ENCODE measurements around the gene ACYP2.
"Not testable (repeated sequence)": the region's sequence is repeated elsewhere in the genome, so short reads cannot be mapped to it uniquely, and the experiment has no call there.

ACYP2 gene

DNA sequence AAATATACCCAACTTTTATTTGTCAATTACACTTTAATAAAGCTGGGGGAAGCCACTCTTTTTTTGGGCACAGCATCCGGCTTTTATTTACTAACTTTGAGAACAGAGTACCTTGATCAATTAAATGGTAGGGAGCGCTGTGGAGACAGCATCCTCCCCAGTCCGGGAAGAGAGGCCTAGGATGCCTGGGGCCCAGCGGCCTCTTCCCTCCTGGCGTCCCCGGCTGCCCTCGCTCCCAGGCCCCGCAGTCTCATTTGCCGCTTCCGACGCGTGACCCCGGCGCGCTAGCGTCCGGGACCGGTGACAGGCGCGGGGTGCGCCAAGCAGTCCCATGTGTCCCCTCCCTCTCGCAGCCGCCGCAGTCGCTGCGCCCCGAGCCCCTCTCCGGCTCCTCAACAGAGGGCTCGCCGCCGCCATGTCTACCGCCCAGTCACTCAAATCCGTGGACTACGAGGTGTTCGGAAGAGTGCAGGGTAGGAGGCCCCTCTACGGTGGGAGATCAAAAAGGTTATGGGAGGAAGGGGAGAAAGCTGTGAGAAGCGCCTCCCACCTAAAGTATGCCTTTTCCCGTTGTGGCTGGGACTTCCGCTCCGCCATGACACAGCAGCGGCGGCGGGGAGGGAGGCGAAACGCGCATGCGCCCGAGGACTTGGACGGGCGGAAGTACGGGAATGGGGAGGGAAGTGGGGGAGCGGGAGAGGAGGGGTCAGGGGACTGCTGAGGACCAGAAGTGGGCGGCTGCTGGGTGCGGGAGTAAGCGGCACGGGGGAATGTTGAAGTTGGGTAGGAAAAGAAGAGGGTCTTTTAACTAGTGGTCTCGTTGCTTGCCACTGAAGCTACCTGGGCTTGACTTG, at the start of gene ACYP2:
Gene ACYP2 (plus strand): TSS at position 332 of the 854 bp plus-strand sequence.
- peak; percentile 86 for DNase-seq (ENCODE audit: low read depth)
- peak within 1 kb of the TSS; percentile 77 for H3K4me3 ChIP-seq (ENCODE audit: low read depth, low read length)

- no peak for DNase-seq (ENCODE audit: low read depth)
- H3K4me3 ChIP-seq (ENCODE audit: low read depth, low read length): no peak overlapping the region
These were observed 49.5 kb upstream of the ACYP2 start for GRCh38 chr2:54065891-54066290.

DNA sequence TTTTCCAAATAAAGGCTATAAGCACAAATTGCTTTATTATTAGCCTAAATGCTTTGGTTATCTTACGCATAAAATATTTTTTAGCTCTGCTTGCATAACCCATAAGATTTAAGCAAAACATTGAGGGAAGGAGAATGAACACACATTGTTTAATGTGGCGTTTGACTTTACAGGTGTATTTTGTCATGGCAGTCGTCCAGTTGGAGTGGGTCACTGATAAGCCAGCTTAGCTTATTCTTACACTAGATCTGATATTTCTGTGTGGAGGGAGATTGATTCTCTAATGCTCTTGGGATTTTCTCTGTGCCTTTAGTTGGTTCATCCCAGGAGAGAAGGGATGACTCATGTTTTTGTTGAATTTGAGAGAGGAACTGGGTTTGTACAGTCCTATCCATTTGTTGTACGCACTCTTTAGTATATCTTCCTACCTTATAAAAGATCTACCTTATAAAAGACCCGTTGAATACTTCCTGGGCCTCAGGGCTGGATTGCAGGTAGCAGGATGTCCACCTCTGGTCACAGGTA, 47.5 kb upstream of the ACYP2 start:
- H3K4me3 ChIP-seq (ENCODE audit: low read depth, low read length): no peak overlapping the region
- DNase-seq (ENCODE audit: low read depth): no peak

DNA sequence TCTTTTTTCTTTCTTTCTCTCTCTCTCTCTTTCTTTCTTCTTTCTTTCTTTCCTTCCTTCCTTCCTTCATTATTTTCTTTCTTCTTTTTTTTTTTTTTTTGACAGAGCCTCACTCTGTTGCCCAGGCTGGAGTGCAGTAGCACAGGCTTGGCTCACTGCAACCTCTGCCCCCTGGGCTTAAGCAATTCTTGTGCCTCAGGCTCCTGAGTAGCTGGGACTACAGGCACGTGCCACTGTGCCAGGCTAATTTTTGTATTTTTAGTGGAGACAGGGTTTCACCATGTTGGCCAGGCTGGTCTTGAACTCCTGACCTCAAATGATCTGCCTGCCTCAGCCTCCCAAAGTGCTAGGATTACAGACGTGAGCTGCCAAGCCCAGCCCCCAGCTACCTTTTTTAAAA, 42.9 kb upstream of the ACYP2 start:
- H3K4me3 ChIP-seq (ENCODE audit: low read depth, low read length); DNase-seq (ENCODE audit: low read depth): not testable (repeated sequence)

DNA sequence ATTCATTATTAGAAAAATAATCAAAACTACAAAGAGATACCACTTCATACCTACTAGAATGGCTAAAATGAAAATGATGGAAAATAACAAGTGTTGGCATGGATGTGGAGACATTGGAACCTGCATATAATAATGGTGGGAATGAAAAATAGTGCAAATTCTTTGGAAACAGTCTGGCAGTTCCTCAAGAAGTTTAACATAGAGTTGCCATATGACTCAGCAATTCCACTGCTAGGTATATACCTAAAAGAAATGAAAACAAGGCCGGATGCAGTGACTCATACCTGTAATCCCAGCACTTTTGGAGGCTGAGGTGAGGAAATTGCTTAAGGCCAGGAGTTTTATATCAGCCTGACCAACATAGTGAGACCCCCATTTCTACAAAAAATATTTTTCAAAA, 41.6 kb upstream of the ACYP2 start:
- no peak overlapping the region for H3K4me3 ChIP-seq (ENCODE audit: low read depth, low read length)
- DNase-seq (ENCODE audit: low read depth): no peak

- no peak overlapping the region for H3K4me3 ChIP-seq (ENCODE audit: low read depth, low read length)
- no peak for DNase-seq (ENCODE audit: low read depth)
These were observed 40.6 kb upstream of the ACYP2 start for GRCh38 chr2:54074606-54075341.

- no peak overlapping the region for H3K4me3 ChIP-seq (ENCODE audit: low read depth, low read length)
- DNase-seq (ENCODE audit: low read depth): no peak
These were observed 38.8 kb upstream of the ACYP2 start for GRCh38 chr2:54076586-54076985.

DNA sequence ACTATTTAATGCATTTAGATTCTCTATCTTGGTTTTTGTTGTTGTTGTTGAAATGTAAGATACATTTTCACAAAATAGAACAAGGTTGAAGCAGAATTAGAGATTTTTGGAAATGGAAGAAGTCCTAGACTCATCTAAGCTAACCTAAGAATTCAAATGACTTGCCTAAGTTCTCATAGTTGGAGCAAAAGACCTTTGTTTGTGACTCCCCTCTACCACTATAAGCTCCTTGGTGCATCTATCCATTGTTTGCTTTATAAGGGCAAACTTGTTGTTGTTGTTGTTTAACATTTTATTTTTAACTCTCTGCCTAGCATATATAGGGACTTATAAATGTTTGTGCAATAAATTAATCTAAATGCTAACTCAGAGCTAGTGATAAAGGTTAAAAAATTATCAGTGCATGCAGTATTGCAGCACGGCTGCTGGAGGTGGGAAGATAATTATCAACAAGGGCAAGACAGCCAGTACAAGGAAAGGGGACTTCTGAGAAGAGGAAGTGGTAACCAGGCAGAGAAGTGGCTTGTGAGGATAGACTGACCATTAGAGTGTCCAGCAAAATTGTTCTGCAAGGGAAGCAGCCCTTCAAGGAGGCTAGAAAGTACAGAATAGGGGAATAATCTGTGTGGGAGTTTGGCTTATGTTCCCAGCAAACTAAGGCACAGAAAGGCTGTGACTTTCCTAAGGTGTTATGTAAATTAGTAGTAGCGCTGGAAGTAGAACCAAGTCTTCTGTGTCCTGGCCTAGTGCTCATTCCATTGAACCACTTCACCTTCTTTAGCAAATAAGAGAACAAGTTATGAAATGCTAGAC, 38.1 kb upstream of the ACYP2 start:
- no peak for DNase-seq (ENCODE audit: low read depth)
- H3K4me3 ChIP-seq (ENCODE audit: low read depth, low read length): no peak overlapping the region

- H3K4me3 ChIP-seq (ENCODE audit: low read depth, low read length): no peak overlapping the region
- no peak for DNase-seq (ENCODE audit: low read depth)
These were observed 36.1 kb upstream of the ACYP2 start for GRCh38 chr2:54079331-54079730.

DNA sequence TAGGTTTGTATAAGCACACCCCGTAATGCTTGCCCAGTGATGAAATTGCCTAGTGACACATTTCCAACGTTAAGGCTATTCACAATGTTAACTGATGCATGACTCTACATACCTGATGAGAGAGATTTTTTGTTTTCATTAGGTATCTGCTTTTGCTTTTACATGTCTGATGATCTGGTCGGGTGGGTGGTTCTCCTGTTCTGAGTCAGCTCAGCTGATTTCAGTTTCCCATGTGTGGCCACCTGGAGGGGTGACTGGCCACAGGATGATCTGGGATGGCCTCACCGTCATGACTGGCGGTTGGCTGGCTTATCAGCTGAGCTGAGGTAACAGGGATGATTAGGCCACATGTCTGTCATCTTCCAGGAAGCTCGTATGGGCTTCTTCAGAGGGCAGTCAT, 33.8 kb upstream of the ACYP2 start:
- no peak for DNase-seq (ENCODE audit: low read depth)

GRCh38 chr2:54083021-54083420, 32.4 kb upstream of the ACYP2 start:
- no peak overlapping the region for H3K4me3 ChIP-seq (ENCODE audit: low read depth, low read length)
- no peak for DNase-seq (ENCODE audit: low read depth)

More for the DNA sequence above, 33.8 kb upstream of the ACYP2 start:
- H3K4me3 ChIP-seq (ENCODE audit: low read depth, low read length): no peak overlapping the region

- no peak for DNase-seq (ENCODE audit: low read depth)
- H3K4me3 ChIP-seq (ENCODE audit: low read depth, low read length): no peak overlapping the region
These were observed 32.0 kb upstream of the ACYP2 start for GRCh38 chr2:54083445-54083844.

DNA sequence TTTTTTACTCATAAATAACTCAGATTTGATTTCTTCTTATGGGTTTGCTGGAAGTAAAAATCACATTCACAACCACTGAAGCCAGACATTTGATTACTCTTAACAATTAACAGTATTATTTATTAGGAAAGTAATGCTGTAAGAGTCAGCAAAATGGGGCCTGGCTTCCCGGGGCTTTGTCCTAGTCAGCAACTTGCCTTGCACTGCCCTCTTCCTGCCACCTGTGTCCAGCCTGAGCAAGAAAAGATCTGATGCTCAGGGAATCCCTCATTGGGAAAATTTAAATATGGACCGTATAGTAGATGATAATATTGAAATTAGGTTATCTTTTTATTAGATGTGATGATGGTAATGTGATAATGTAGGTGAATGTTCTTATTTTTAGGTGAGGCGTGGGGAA, 30.8 kb upstream of the ACYP2 start:
- H3K4me3 ChIP-seq (ENCODE audit: low read depth, low read length): no peak overlapping the region
- no peak for DNase-seq (ENCODE audit: low read depth)

- DNase-seq (ENCODE audit: low read depth): no peak
- no peak overlapping the region for H3K4me3 ChIP-seq (ENCODE audit: low read depth, low read length)
These were observed 30.3 kb upstream of the ACYP2 start for GRCh38 chr2:54085069-54085468.

DNA sequence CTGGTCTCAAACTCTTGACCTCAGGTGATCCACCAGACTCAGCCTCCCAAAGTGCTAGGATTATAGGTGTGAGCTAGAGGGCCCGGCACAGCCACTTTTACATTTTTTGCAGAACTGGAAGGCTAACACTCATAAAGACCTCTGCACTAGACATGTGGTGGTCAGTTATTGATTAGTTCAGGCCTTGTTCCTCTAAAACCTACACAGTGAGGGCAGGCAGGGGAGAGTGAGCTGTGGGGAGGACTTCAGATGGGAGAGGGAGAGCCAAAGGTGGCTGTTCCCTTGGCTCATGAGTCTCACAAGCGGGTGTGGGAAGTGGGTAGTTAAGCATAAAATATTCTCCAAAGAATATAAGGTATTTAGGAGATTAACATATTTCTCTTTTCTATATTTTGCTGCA, 29.3 kb upstream of the ACYP2 start:
- no peak for DNase-seq (ENCODE audit: low read depth)
- no peak overlapping the region for H3K4me3 ChIP-seq (ENCODE audit: low read depth, low read length)

- DNase-seq (ENCODE audit: low read depth): no peak
- no peak overlapping the region for H3K4me3 ChIP-seq (ENCODE audit: low read depth, low read length)
These were observed 27.2 kb upstream of the ACYP2 start for GRCh38 chr2:54088191-54088634.

- DNase-seq (ENCODE audit: low read depth): no peak
- H3K4me3 ChIP-seq (ENCODE audit: low read depth, low read length): no peak overlapping the region
These were observed 26.7 kb upstream of the ACYP2 start for GRCh38 chr2:54088719-54089118.

GRCh38 chr2:54090521-54091117, 24.8 kb upstream of the ACYP2 start:
- no peak for DNase-seq (ENCODE audit: low read depth)
- no peak overlapping the region for H3K4me3 ChIP-seq (ENCODE audit: low read depth, low read length)

DNA sequence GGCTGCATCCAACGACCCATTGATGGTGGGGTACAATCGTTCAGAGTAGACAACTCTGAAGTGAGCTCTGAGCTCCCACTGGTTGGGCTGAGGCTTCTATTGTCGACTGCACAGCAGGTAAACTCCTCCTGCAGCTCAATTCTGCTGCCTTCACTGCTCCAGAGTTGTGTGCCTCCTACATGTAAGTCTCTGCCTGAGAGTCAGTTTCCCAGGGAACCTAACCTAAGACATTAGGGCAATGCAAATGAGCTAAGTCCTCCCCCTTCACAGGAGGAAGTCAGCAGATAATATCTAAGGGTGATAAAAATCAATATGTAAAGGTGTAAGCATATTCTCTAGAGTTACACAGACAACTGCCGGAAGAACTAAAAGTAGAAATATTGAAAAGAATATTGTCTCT, 22.5 kb upstream of the ACYP2 start:
- H3K4me3 ChIP-seq (ENCODE audit: low read depth, low read length): no peak overlapping the region
- no peak for DNase-seq (ENCODE audit: low read depth)

Measured in skeletal muscle cell (primary cell).